Hepatocyte (in vitro differentiated cells): ENCODE data around the gene DPP10. TPM values are rescaled to one million over a fixed set of nuclear protein-coding genes. Genes with fewer than 3 reads are reported as not detected.
A peak's percentile ranks its signal among the peaks of the same experiment; 100 is the strongest.

ENCODE experiments used
- DNase-seq: peaks from one replicate; pipeline ENCODE4 v3.0.0-alpha.2; 2016; ENCODE audit warnings: low spot score
- H2AFZ ChIP-seq: fragments of 200-600 bp; sonication (generic); 2 replicates; pipeline ENCODE4 v1.6.0; 2016; ENCODE audit warnings: antibody characterized with exemption, mild to moderate bottlenecking
- H3K27ac ChIP-seq: fragments of 200-600 bp; sonication (generic); 2 replicates; pipeline ENCODE4 v1.5.1; 2016; ENCODE audit warnings: mild to moderate bottlenecking
- H3K27me3 ChIP-seq: fragments of 200-600 bp; sonication (generic); 2 replicates; pipeline ENCODE4 v1.6.1; 2016
- H3K36me3 ChIP-seq: fragments of 200-600 bp; sonication (generic); replicated peaks from 2 replicates; pipeline ENCODE4 v1.5.1; 2016; ENCODE audit warnings: low read depth; ENCODE audit not compliant: insufficient read depth
- H3K4me1 ChIP-seq: fragments of 200-600 bp; sonication (generic); 2 replicates; pipeline ENCODE4 v1.5.1; 2016; ENCODE audit warnings: mild to moderate bottlenecking, moderate library complexity; ENCODE audit not compliant: insufficient read depth
- H3K4me2 ChIP-seq: fragments of 200-600 bp; sonication (generic); 2 replicates; pipeline ENCODE4 v1.6.0; 2016
- H3K4me3 ChIP-seq: fragments of 200-600 bp; sonication (generic); 2 replicates; pipeline ENCODE4 v1.5.1; 2016; ENCODE audit warnings: mild to moderate bottlenecking
- H3K79me2 ChIP-seq: fragments of 200-600 bp; sonication (generic); 2 replicates; pipeline ENCODE4 v1.6.0; 2017; ENCODE audit warnings: mild to moderate bottlenecking
- H3K9me2 ChIP-seq: fragments of 200-600 bp; sonication (generic); replicated peaks from 2 replicates; pipeline ENCODE4 v1.6.0; 2017; ENCODE audit warnings: mild to moderate bottlenecking; ENCODE audit not compliant: insufficient read depth
- H3K9me3 ChIP-seq: fragments of 200-600 bp; sonication (generic); 2 replicates; pipeline ENCODE4 v1.5.1; 2016; ENCODE audit warnings: low read depth, mild to moderate bottlenecking
- H4K20me1 ChIP-seq: fragments of 200-600 bp; sonication (generic); 2 replicates; pipeline ENCODE4 v1.6.0; 2016; ENCODE audit warnings: mild to moderate bottlenecking; ENCODE audit not compliant: insufficient read depth, poor library complexity, severe bottlenecking
- CTCF ChIP-seq: fragments of 200-600 bp; sonication (generic); IDR thresholded peaks from 2 replicates; pipeline ENCODE4 v1.5.1; 2016; ENCODE audit warnings: antibody characterized with exemption, mild to moderate bottlenecking; ENCODE audit not compliant: poor library complexity
- EZH2 ChIP-seq: fragments of 200-600 bp; sonication (generic); IDR thresholded peaks from 2 replicates; pipeline ENCODE4 v1.6.1; 2016; ENCODE audit warnings: antibody characterized with exemption, mild to moderate bottlenecking, borderline replicate concordance
- EZH2phosphoT487 ChIP-seq: fragments of 200-600 bp; sonication (generic); IDR thresholded peaks from one replicate; pipeline ENCODE4 v1.6.1; 2018; ENCODE audit warnings: antibody characterized with exemption, mild to moderate bottlenecking, low read depth, moderate library complexity; ENCODE audit not compliant: unreplicated experiment, severe bottlenecking
- WGBS: methylation state at CpG from one replicate; pipeline ENCODE4 v1.1.6; 2016; ENCODE audit warnings: low lambda C conversion rate; ENCODE audit errors: missing lambda C conversion rate; 5-methylcytosine and 5-hydroxymethylcytosine counted together
- polyA plus RNA-seq: library from polyadenylated mRNA; unstranded; fragments of >200 nt; fragmentation: Nextera tagmentation; extraction: Ambion mirVana; gene quantifications from 2 replicates; pipeline ENCODE4 v1.2.1, GENCODE V29; 2016
- total RNA-seq: library from RNA; depleted of rRNA; stranded (reverse); fragments of >200 nt; gene quantifications from 2 replicates; pipeline ENCODE4 v1.2.3, GENCODE V29; 2014

Gene DPP10
- total and polyA plus RNA-seq, 2 experiments from 2014 or later, result 5.0 to 15.7 TPM

- no peak overlapping the region for H2AFZ ChIP-seq
Observed at GRCh38 chr2:114651933-114652332, 209.5 kb downstream of the DPP10 start.

GRCh38 chr2:114659880-114660279 is 217.4 kb downstream of the DPP10 start:
- WGBS, result 85% methylated on average over 2 of the region's 2 CpGs
- TF ChIP-seq CTCF, result no peak
- no peak for TF ChIP-seq EZH2
- no peak for TF ChIP-seq EZH2phosphoT487
- H3K4me1 ChIP-seq, result no peaks in the 10 kb centered on the region
- H3K4me2 ChIP-seq, result no peak overlapping the region
- H3K27ac ChIP-seq, result no peak overlapping the region
- DNase-seq, result no peak
- H3K36me3 ChIP-seq, result no peaks in the 10 kb centered on the region
- H3K9me2 ChIP-seq, result no peaks in the 10 kb centered on the region
- H3K79me2 ChIP-seq, result no peaks in the 10 kb centered on the region
- no peak overlapping the region for H2AFZ ChIP-seq
- H4K20me1 ChIP-seq, result no peaks in the 10 kb centered on the region
- no peaks in the 10 kb centered on the region for H3K27me3 ChIP-seq
- no peaks in the 10 kb centered on the region for H3K9me3 ChIP-seq
- H3K4me3 ChIP-seq, result no peak overlapping the region

More at GRCh38 chr2:114651933-114652332, 209.5 kb downstream of the DPP10 start:
- WGBS, result 84% methylated on average over 4 of the region's 4 CpGs
- Histone ChIP-seq H3K27ac (no peak overlapping the region), H3K27me3 (no peaks in the 10 kb centered on the region), H3K79me2 (no peaks in the 10 kb centered on the region), H3K4me3 (no peak overlapping the region), H3K4me1 (no peaks in the 10 kb centered on the region), H3K4me2 (no peak overlapping the region), H3K9me3 (no peaks in the 10 kb centered on the region), H3K9me2 (no peaks in the 10 kb centered on the region), H3K36me3 (no peaks in the 10 kb centered on the region), H4K20me1 (no peaks in the 10 kb centered on the region)
- DNase-seq, result no peak
- TF ChIP-seq CTCF (no peak), EZH2phosphoT487 (no peak), EZH2 (no peak)

- H4K20me1 ChIP-seq, result no peaks in the 10 kb centered on the region
- peak overlapping the region; percentile 13 for H3K27ac ChIP-seq
- no peaks in the 10 kb centered on the region for H3K36me3 ChIP-seq
- H3K27me3 ChIP-seq, result no peaks in the 10 kb centered on the region
- H3K4me3 ChIP-seq, result peak overlapping the region; percentile 64
- TF ChIP-seq EZH2phosphoT487 (no peak), EZH2 (no peak), CTCF (no peak)
- H3K4me1 ChIP-seq, result no peaks in the 10 kb centered on the region
- DNase-seq, result peak; percentile 40
- peak overlapping the region; percentile 96 for H2AFZ ChIP-seq
- no peaks in the 10 kb centered on the region for H3K9me3 ChIP-seq
- peak overlapping the region; percentile 81 for H3K4me2 ChIP-seq
- WGBS, result 42% methylated on average over 65 of the region's 67 CpGs
- no peaks in the 10 kb centered on the region for H3K9me2 ChIP-seq
- no peaks in the 10 kb centered on the region for H3K79me2 ChIP-seq
Observed at GRCh38 chr2:114661971-114662939, 219.8 kb downstream of the DPP10 start.
